ENCODE data around the gene ZNRD2. TPM values are rescaled to one million over a fixed set of nuclear protein-coding genes. Genes with fewer than 3 reads are reported as not detected.

The ZNRD2 gene
- total RNA-seq, 4 donors from 2014 or later = 33.2 to 48.0 (median 40.0) TPM

DNA sequence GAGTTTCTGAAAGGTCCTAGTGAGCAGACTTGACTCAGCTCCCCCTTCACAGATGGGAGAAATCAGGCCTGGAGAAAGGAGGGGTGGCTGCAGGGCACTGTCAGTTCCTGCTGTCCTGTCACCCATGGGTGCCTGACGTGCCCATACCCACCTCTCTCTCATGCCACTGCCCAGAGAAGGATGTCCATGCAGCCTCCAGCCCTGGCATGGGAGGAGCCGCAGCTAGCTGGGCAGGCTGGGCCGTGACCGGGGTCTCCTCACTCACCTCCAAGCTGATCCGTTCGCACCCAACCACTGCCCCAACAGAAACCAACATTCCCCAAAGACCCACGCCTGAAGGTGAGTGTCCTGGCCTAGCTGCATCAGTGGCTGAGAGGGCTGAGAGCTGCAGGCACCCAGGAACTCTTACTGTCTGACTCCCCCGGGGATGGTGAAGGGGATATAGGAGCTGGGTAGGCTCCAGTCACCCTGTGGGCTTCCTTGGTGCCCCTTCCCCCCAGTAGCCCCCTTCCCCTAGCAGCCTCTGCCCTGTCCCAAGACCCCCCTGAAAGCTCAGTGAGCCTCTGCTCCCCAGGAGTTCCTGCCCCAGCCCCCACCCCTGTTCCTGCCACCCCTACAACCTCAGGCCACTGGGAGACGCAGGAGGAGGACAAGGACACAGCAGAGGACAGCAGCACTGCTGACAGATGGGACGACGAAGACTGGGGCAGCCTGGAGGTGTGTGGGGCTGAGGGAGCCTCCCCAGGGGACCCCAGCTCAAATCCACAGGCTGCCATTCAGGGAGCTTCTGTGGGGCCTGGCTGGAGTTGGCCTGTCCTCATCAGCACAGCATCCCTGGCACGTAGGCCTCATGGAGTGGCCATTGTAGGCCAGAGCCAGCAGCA, 33.6 kb upstream of the ZNRD2 start:
- H3K36me3 ChIP-seq = peaks cover 17 to 79% (median 41%) of the 10 kb centered on the region in 3 donors
- intact Hi-C loops (cut with DNase I) = loop anchor here (5.0 kb wide), 1 partner anchor 36 kb away; the partner anchor contains the start of genes FAM89B and ZNRD2

DNA sequence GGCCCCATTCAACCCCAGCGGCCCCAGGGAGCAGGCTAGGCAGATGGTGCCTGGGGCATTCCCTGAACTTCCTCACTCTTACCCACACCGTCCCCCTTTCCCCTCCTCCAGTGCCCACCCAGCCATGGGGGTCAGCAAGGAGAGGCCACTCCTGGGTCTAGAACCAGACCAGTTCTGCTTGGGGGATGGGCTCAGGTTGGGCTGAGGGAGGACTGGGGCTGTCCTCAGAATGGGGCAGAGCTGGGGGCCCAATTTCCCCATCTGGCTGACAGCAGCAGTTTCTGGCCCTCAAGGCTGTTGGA, 33.0 kb upstream of the ZNRD2 start:
- Histone ChIP-seq H3K36me3 (peaks cover 13 to 73% (median 35%) of the 10 kb centered on the region in 3 donors), H3K27ac (no peak overlapping the region), H3K27me3 (no peaks in the 10 kb centered on the region), H3K4me1 (peaks cover 21 to 40% (median 25%) of the 10 kb centered on the region in 3 donors), H3K9me3 (no peaks in the 10 kb centered on the region), H3K4me3 (no peak overlapping the region)
- 93% methylated on average over 2 of the region's 2 CpGs; no CpG with 5 or more reads in 1 of the 2 donors for WGBS, 2 donors
- intact Hi-C loops (cut with DNase I) = loop anchor here (5.0 kb wide), 1 partner anchor 35 kb away; the partner anchor contains the start of genes FAM89B and ZNRD2
- DNase-seq = no peak
- no peak for TF ChIP-seq CTCF (IDR thresholded peaks at IDR 0.05)
- TF ChIP-seq POLR2A (IDR thresholded peaks at IDR 0.05) = no peak

More for the DNA sequence above, 33.6 kb upstream of the ZNRD2 start:
- no peak overlapping the region for H3K4me3 ChIP-seq
- 75 to 77% methylated on average over 6 to 7 of the region's 12 CpGs for WGBS, 2 donors
- H3K4me1 ChIP-seq = peaks cover 16 to 34% (median 21%) of the 10 kb centered on the region in 3 donors
- H3K9me3 ChIP-seq = no peaks in the 10 kb centered on the region
- no peak for DNase-seq
- H3K27me3 ChIP-seq = no peaks in the 10 kb centered on the region
- no peak overlapping the region for H3K27ac ChIP-seq
- TF ChIP-seq CTCF (IDR thresholded peaks at IDR 0.05) (no peak), POLR2A (IDR thresholded peaks at IDR 0.05) (no peak)

GRCh38 chr11:65537620-65538231, 32.6 kb upstream of the ZNRD2 start:
- WGBS, 2 donors = 81 to 92% methylated on average over 5 to 7 of the region's 18 CpGs
- Histone ChIP-seq H3K9me3 (no peaks in the 10 kb centered on the region), H3K36me3 (peaks cover 13 to 72% (median 30%) of the 10 kb centered on the region in 3 donors), H3K4me1 (peaks cover 21 to 41% (median 25%) of the 10 kb centered on the region in 3 donors), H3K27me3 (no peaks in the 10 kb centered on the region), H3K4me3 (no peak overlapping the region), H3K27ac (no peak overlapping the region)
- intact Hi-C loops (cut with DNase I) = loop anchor here (5.0 kb wide), 1 partner anchor 35 kb away; the partner anchor contains the start of genes FAM89B and ZNRD2
- DNase-seq = no peak
- TF ChIP-seq CTCF (IDR thresholded peaks at IDR 0.05) = no peak
- no peak for TF ChIP-seq POLR2A (IDR thresholded peaks at IDR 0.05)

DNA sequence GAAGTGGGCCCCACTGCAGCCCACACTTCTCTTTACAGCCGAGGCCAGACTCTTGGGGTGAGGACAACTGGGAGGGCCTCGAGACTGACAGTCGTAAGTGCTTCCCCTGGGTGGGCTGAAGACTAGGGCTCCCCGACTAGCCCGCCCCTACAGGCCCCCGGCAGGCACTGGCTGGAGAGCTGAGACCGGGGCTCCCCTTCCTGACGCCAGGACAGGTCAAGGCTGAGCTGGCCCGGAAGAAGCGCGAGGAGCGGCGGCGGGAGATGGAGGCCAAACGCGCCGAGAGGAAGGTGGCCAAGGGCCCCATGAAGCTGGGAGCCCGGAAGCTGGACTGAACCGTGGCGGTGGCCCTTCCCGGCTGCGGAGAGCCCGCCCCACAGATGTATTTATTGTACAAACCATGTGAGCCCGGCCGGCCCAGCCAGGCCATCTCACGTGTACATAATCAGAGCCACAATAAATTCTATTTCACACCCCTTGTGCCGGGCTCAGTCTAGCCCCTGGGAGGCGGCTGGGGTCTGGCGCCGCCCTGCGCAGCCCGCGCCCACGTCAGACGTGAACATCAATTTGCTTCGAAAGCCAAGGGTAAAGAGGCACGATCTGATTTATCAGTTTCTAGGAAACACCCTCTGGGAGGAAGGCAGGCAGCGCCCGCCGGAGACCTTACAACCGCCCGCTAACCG, 31.9 kb upstream of the ZNRD2 start:
- TF ChIP-seq POLR2A (IDR thresholded peaks at IDR 0.05) = no peak
- TF ChIP-seq CTCF (IDR thresholded peaks at IDR 0.05) = no peak
- no peaks in the 10 kb centered on the region for H3K9me3 ChIP-seq
- peaks cover 21 to 41% (median 25%) of the 10 kb centered on the region in 3 donors for H3K4me1 ChIP-seq
- no peaks in the 10 kb centered on the region for H3K27me3 ChIP-seq
- WGBS, 2 donors = 80 to 89% methylated on average over 1 to 3 of the region's 43 CpGs
- H3K36me3 ChIP-seq = peaks cover 13 to 72% (median 24%) of the 10 kb centered on the region in 3 donors
- H3K4me3 ChIP-seq = no peak overlapping the region
- no peak overlapping the region for H3K27ac ChIP-seq
- no peak for DNase-seq
- intact Hi-C loops (cut with DNase I) = loop anchor here (5.0 kb wide), 1 partner anchor 34 kb away; the partner anchor contains the start of genes FAM89B and ZNRD2
